ENCODE results near the gene SLC4A3. TPM values are rescaled to one million over a fixed set of nuclear protein-coding genes. Genes with fewer than 3 reads are reported as not detected.

The SLC4A3 gene
- total and polyA plus RNA-seq, 2 of the 8 experiments (the other 6 are each of a cell fraction or from before 2014, with no cell fraction given): 4.8 to 7.4 TPM

DNA sequence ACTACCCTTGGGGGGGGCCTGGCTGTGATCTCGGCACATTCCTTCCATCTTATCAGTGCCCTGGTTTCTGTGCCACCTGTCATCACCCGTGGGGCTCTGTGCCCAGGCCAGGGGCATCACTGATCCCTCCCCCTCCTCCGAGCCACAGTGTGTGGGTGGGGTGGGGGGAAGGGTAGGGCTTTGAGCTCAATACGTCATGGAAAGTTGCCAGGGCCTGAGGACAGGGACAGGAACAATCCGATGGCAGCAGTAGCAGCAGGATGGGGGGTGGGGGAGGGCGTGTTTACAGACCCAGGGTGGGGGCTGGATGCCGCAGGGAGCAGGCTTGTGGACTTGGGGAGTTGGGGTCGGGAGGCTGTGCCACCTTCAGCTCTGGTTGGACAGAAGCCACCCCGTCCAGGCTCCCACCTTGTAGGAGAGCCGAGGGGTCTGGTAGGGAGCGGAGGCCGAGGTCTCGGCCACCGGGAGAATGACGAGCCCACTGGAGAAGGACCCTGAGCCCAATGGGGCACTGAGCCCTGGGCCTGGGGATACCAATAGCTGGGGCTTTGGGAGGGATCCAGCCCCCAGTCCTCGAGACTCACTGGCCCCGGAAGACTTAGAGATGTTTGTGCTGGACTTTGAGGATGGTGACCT lies 3.5 kb downstream of the SLC4A3 start (continued):
- TF ChIP-seq SRF (IDR thresholded peaks at IDR 0.05; ENCODE audit: low read depth, low read length) (no peak), CEBPB (IDR thresholded peaks at IDR 0.05; ENCODE audit: low read depth, low read length) (no peak), SAP30 (IDR thresholded peaks at IDR 0.05; ENCODE audit: insufficient read depth, insufficient replicate concordance, low read length) (no peak), PHF8 (conservative IDR thresholded peaks at IDR 0.05; ENCODE audit: low read depth, low read length) (no peak), RBBP5 (IDR thresholded peaks at IDR 0.05; ENCODE audit: borderline replicate concordance, low read depth, low read length) (no peak)
